OCI-LY3 (cell line): ENCODE measurements around the gene COQ2.
"Not testable (repeated sequence)": the region's sequence is repeated elsewhere in the genome, so short reads cannot be mapped to it uniquely, and the experiment has no call there.

ENCODE experiments used
- H2AFZ ChIP-seq: fragments of 200-600, 300-600 bp; shearing (Covaris generic); 2 replicates; pipeline ENCODE4 v1.6.0; 2014; ENCODE audit warnings: antibody characterized with exemption, low read depth, low read length
- H3K27ac ChIP-seq: fragments of 200-600, 300-600 bp; sonication (generic); 2 replicates; pipeline ENCODE4 v1.5.1; 2014; ENCODE audit warnings: mild to moderate bottlenecking, low read length, moderate library complexity, mixed read lengths
- H3K27me3 ChIP-seq: fragments of 200-600, 300-600 bp; sonication (generic); 2 replicates; pipeline ENCODE4 v1.6.1; 2014; ENCODE audit warnings: low read depth, low read length, mixed read lengths
- H3K36me3 ChIP-seq: fragments of 200-600, 300-600 bp; sonication (generic); replicated peaks from 2 replicates; pipeline ENCODE3; 2014; ENCODE audit warnings: low read depth, low read length, mixed read lengths
- H3K4me1 ChIP-seq: fragments of 300-600, 200-600 bp; sonication (generic); 2 replicates; pipeline ENCODE4 v1.6.1; 2014; ENCODE audit warnings: low read length, mixed read lengths
- H3K4me2 ChIP-seq: fragments of 200-600, 300-600 bp; sonication (generic); 2 replicates; pipeline ENCODE4 v1.6.1; 2014; ENCODE audit warnings: low read length, mixed read lengths
- H3K4me3 ChIP-seq: fragments of 300-600, 200-600 bp; sonication (generic); 2 replicates; pipeline ENCODE4 v1.5.1; 2014; ENCODE audit warnings: antibody characterized with exemption, mild to moderate bottlenecking, low read length, moderate library complexity
- H3K79me2 ChIP-seq: fragments of 300-600, 200-600 bp; shearing (Covaris generic); 2 replicates; pipeline ENCODE4 v1.6.1; 2014; ENCODE audit warnings: mild to moderate bottlenecking, low read length, mixed read lengths
- H3K9ac ChIP-seq: fragments of 300-600, 200-600 bp; shearing (Covaris generic); 2 replicates; pipeline ENCODE4 v1.6.0; 2014; ENCODE audit warnings: mild to moderate bottlenecking, low read length, moderate library complexity
- H3K9me3 ChIP-seq: fragments of 200-600, 300-600 bp; shearing (Covaris generic); 2 replicates; pipeline ENCODE4 v1.6.1; 2014; ENCODE audit warnings: low read length, mixed read lengths; ENCODE audit not compliant: insufficient read depth
- H4K20me1 ChIP-seq: fragments of 200-600, 300-600 bp; sonication (generic); 2 replicates; pipeline ENCODE4 v1.6.1; 2016; ENCODE audit warnings: low read length, mixed read lengths; ENCODE audit not compliant: insufficient read depth
- EZH2phosphoT487 ChIP-seq: fragments of 200-600 bp; shearing (Covaris generic); IDR thresholded peaks from 2 replicates; pipeline ENCODE4 v1.6.1; 2018; ENCODE audit warnings: antibody characterized with exemption, mixed run types, low read depth
- TF ChIP-seq, protein P1 (sequence below): fragments of 200-600, 300-600 bp; sonication (generic); IDR thresholded peaks from 2 replicates; pipeline ENCODE4 v1.5.1; 2014; ENCODE audit warnings: antibody characterized with exemption, low read length, low read depth

COQ2 gene

DNA sequence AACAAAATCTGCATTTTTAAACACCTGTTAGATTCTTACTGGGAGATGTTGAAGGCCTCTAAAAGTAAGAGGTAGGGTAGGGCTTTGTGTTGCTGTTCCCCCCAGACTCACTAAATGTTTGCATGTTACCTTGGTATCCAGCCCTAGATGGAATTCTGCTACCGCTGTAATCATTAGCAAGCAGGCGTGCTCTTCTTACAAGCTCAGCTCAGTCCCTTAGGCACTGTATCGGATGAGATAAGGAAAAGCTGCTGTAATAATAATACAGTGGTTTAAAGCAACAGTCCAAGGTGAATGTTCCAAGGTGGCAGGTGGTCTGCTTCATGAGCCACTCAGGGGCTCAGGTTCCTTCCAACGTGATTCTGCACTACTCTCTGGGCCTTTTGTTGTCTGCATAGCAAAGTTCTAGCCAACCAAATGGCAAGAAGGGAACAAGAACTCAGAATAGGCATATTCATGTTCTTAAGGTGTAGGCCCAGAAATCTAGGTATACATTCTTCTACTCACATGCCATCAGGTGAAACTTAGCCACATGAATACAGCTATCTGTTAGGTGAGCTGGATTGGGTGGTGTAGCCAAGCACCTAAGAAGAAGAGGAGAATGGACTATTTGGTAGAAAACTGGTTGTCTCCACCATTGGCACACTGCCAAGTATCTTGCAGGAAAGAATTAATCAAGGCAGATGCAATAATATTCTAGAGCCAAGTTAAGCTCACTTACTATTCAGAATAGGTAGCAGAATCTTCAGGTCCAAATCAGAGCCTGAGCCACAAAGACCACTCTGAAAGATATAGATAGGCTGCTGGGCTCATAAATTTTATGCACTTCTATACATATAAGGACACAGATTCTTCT is 46.0 kb downstream of the COQ2 start:
- no peak overlapping the region for H3K4me2 ChIP-seq
- no peak for TF ChIP-seq EZH2phosphoT487
- TF ChIP-seq, protein P1, sequence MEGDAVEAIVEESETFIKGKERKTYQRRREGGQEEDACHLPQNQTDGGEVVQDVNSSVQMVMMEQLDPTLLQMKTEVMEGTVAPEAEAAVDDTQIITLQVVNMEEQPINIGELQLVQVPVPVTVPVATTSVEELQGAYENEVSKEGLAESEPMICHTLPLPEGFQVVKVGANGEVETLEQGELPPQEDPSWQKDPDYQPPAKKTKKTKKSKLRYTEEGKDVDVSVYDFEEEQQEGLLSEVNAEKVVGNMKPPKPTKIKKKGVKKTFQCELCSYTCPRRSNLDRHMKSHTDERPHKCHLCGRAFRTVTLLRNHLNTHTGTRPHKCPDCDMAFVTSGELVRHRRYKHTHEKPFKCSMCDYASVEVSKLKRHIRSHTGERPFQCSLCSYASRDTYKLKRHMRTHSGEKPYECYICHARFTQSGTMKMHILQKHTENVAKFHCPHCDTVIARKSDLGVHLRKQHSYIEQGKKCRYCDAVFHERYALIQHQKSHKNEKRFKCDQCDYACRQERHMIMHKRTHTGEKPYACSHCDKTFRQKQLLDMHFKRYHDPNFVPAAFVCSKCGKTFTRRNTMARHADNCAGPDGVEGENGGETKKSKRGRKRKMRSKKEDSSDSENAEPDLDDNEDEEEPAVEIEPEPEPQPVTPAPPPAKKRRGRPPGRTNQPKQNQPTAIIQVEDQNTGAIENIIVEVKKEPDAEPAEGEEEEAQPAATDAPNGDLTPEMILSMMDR: no peak
- H4K20me1 ChIP-seq: no peaks in the 10 kb centered on the region
- no peak overlapping the region for H3K27ac ChIP-seq
- no peak overlapping the region for H2AFZ ChIP-seq
- H3K9me3 ChIP-seq: no peaks in the 10 kb centered on the region
- H3K4me3 ChIP-seq: no peak overlapping the region
- H3K79me2 ChIP-seq: no peaks in the 10 kb centered on the region
- no peak overlapping the region for H3K9ac ChIP-seq
- H3K36me3 ChIP-seq: no peaks in the 10 kb centered on the region
- H3K27me3 ChIP-seq: peaks cover 19% of the 10 kb centered on the region
- peaks cover 50% of the 10 kb centered on the region for H3K4me1 ChIP-seq

DNA sequence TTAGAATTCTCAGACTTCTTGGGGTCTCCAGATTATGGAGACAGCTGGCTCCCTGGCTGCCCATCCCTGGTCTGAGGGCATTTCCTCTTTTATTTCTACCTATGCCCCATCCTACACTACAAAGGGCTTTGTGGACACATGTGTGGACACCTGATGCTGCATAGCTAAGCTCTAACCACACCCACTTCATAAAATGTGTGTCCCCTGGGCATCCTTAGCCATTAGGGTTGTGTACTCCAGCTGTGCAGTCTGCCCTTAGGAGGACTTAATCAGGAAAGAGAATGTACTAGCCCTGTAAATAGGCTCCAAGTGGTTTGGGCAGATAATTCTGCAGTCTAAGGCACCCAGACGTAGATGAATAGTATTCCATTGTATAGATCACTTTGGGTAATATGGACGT is 47.0 kb downstream of the COQ2 start:
- Histone ChIP-seq H3K79me2 (no peaks in the 10 kb centered on the region), H2AFZ (no peak overlapping the region), H3K27ac (no peak overlapping the region), H3K36me3 (no peaks in the 10 kb centered on the region), H3K4me1 (peaks cover 50% of the 10 kb centered on the region), H3K4me3 (no peak overlapping the region), H4K20me1 (no peaks in the 10 kb centered on the region), H3K9me3 (no peaks in the 10 kb centered on the region), H3K9ac (no peak overlapping the region), H3K4me2 (no peak overlapping the region), H3K27me3 (peaks cover 23% of the 10 kb centered on the region)
- TF ChIP-seq, protein P1: no peak
- no peak for TF ChIP-seq EZH2phosphoT487

DNA sequence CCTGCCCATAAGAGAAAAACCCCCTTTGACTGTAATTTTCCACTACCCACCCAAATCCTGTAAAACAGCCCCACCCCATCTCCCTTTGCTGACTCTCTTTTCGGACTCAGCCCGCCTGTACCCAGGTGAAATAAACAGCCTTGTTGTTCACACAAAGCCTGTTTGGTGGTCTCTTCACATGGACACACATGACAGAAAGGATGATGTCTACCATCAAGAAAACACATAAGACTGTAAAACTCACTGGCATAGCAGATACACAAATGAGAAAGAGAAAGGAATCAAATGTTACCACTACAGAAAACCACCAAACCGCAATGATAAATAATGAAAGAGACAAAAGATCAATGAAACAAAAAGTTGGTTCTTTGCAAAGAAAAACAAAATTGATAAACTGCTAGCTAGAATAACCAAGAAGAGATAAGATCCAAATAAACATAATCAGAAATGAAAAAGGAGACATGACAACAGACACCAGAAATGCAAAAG is 48.9 kb downstream of the COQ2 start:
- Histone ChIP-seq H3K4me2 (peak overlapping the region; percentile 31), H3K4me1 (peaks cover 58% of the 10 kb centered on the region), H3K4me3 (peak overlapping the region; percentile 18; the same call in 1 of the 2 replicates), H3K27me3 (peaks cover 28% of the 10 kb centered on the region)
- not testable (repeated sequence) for H4K20me1 ChIP-seq, H3K36me3 ChIP-seq, H3K27ac ChIP-seq, H2AFZ ChIP-seq, H3K9ac ChIP-seq, H3K9me3 ChIP-seq, H3K79me2 ChIP-seq

- H3K79me2 ChIP-seq: no peaks in the 10 kb centered on the region
- no peaks in the 10 kb centered on the region for H3K9me3 ChIP-seq
- no peaks in the 10 kb centered on the region for H4K20me1 ChIP-seq
- peaks cover 34% of the 10 kb centered on the region for H3K27me3 ChIP-seq
- TF ChIP-seq, protein P1: no peak
- TF ChIP-seq EZH2phosphoT487: no peak
- H3K4me3 ChIP-seq: peak overlapping the region; percentile 18; the same call in 1 of the 2 replicates
- no peak overlapping the region for H3K27ac ChIP-seq
- H3K4me1 ChIP-seq: peaks cover 54% of the 10 kb centered on the region
- H3K9ac ChIP-seq: no peak overlapping the region
- no peaks in the 10 kb centered on the region for H3K36me3 ChIP-seq
- H2AFZ ChIP-seq: no peak overlapping the region
- H3K4me2 ChIP-seq: peak overlapping the region; percentile 31
Observed at GRCh38 chr4:83234902-83235644, 49.5 kb downstream of the COQ2 start.

GRCh38 chr4:83234387-83234786 is 50.2 kb downstream of the COQ2 start:
- H3K27me3 ChIP-seq: peaks cover 34% of the 10 kb centered on the region
- peaks cover 47% of the 10 kb centered on the region for H3K4me1 ChIP-seq
- not testable (repeated sequence) for H3K4me3 ChIP-seq, H3K79me2 ChIP-seq, H3K9me3 ChIP-seq, H3K4me2 ChIP-seq, H3K27ac ChIP-seq, H2AFZ ChIP-seq, H3K36me3 ChIP-seq, H3K9ac ChIP-seq, H4K20me1 ChIP-seq
